GM12892 (cell line): Measurements from ENCODE around the gene NEURL1.

Experiments used
- POLR2A ChIP-seq: IDR thresholded peaks from 2 replicates; pipeline ENCODE4 v1.6.1; 2011; ENCODE audit warnings: low read depth, low read length, control low read depth
- POLR2AphosphoS5 ChIP-seq: IDR thresholded peaks from 2 replicates; pipeline ENCODE4 v1.6.1; 2011; ENCODE audit warnings: low read depth, low read length, control low read depth
- TAF1 ChIP-seq: IDR thresholded peaks from 2 replicates; pipeline ENCODE4 v1.6.1; 2011; ENCODE audit warnings: low read depth, mild to moderate bottlenecking, control low read depth, low read length, borderline replicate concordance

DNA sequence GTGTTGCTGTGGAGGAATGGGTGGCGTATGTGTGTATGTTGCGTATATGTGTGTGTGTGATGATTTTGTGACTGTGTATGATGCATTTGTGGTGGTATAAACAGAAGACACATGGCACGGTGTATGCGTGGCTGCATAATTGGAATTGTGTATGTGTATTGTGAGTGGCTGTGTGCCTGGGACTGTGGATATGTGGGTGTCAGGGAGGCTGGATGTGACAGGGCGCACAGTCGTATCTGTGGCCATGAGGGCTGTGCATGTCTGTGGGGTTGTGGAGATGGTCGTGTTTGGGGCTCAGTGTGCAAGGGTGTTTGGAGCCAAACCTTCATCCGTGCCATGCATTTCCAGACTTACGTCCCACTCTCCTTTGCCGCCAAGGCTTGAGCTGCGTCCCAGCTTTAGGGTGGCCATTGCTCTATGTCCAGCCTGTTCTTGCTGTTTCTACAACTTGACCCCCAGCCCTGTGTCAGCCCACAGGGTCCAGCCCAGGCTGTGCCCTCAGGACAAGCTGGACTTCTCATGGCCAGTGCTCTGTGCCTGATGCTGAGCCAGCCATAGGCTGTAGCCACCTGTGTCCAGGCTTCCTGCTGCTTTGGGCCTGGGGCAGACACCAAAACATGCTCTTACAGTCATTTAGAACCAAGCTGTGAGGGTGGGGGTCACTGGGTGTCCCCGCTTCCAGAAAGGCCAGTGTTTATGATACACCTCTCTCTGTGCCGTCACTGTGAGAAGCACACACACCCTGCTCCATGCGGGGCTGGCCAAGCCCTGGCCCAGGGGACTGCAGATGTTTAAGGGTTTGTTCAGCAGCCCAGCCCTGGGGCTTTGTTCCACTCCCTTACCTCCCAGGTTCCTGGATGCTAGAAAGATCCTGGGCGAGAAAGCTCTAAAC lies 127.6 kb downstream of the NEURL1 start:
- TF ChIP-seq POLR2A (no peak), POLR2AphosphoS5 (no peak), TAF1 (no peak)
